ENCODE data around the gene NGEF.

The NGEF gene

DNA sequence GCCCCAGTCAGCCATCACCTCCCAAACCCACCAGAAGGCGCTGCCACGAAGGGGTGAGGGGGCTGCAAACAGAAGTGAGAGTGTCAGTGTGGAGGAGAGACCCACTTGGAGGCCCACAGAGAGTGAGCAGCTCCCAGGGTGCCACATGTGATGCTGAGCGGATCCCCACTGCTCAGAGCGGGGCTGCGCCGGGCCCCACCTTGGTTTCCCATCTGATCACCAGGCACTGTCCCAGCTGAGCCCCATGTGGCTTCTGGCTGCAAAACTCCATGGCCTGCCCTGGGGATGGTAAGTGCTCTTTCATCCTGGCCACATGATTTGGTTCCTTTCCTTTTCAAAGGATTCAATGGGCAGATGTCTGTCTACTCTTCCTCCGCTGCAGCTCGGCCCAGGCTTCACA, 119.2 kb downstream of the NGEF start:
- no peak for DNase-seq (ENCODE audit: low read depth, low spot score)
- H3K4me1 ChIP-seq (ENCODE audit: insufficient read depth, insufficient read length) = peaks cover 17% of the 10 kb centered on the region
- peaks cover 18% of the 10 kb centered on the region for H3K27me3 ChIP-seq (ENCODE audit: insufficient read depth, insufficient read length)
- H3K36me3 ChIP-seq (ENCODE audit: insufficient read depth, insufficient read length, low read length) = no peaks in the 10 kb centered on the region
- no peaks in the 10 kb centered on the region for H3K9me3 ChIP-seq (ENCODE audit: insufficient read depth, low read length)
- no peak overlapping the region for H3K9ac ChIP-seq (ENCODE audit: insufficient read length, low read depth)
- H3K4me3 ChIP-seq (ENCODE audit: insufficient read length, low read depth) = no peak overlapping the region
- TF ChIP-seq SUZ12 (IDR thresholded peaks at IDR 0.05; ENCODE audit: extremely low read depth, insufficient read depth, insufficient read length) (no peak), YY1 (IDR thresholded peaks at IDR 0.05; ENCODE audit: insufficient read depth, insufficient read length) (no peak), ZNF274 (IDR thresholded peaks at IDR 0.05; ENCODE audit: low read depth, low read length) (no peak)

DNA sequence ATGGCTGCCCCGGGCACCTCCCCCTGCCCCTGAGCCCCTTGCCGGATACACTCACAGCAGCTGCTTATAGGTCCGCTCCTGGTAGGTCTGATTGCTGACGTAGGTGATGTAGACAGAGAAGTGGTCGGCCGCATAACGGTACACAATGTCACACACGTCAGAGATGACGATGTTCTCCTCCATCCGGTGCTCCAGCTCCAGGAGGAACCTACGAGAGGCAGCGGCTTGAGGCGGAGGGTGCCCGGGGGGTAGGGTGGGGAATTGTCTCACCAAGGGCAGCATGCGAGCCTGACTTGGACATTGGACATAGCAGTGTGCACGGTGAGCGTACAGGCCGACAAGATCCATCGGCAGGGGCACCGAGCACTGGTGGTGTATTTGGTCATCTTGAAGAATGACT, 120.2 kb downstream of the NGEF start:
- Histone ChIP-seq H3K36me3 (ENCODE audit: insufficient read depth, insufficient read length, low read length) (no peaks in the 10 kb centered on the region), H3K27me3 (ENCODE audit: insufficient read depth, insufficient read length) (peaks cover 8% of the 10 kb centered on the region), H3K9ac (ENCODE audit: insufficient read length, low read depth) (no peak overlapping the region), H3K4me3 (ENCODE audit: insufficient read length, low read depth) (no peak overlapping the region), H3K4me1 (ENCODE audit: insufficient read depth, insufficient read length) (peaks cover 17% of the 10 kb centered on the region), H3K9me3 (ENCODE audit: insufficient read depth, low read length) (no peaks in the 10 kb centered on the region)
- no peak for DNase-seq (ENCODE audit: low read depth, low spot score)
- TF ChIP-seq YY1 (IDR thresholded peaks at IDR 0.05; ENCODE audit: insufficient read depth, insufficient read length) = no peak
- no peak for TF ChIP-seq SUZ12 (IDR thresholded peaks at IDR 0.05; ENCODE audit: extremely low read depth, insufficient read depth, insufficient read length)
- no peak for TF ChIP-seq ZNF274 (IDR thresholded peaks at IDR 0.05; ENCODE audit: low read depth, low read length)

DNA sequence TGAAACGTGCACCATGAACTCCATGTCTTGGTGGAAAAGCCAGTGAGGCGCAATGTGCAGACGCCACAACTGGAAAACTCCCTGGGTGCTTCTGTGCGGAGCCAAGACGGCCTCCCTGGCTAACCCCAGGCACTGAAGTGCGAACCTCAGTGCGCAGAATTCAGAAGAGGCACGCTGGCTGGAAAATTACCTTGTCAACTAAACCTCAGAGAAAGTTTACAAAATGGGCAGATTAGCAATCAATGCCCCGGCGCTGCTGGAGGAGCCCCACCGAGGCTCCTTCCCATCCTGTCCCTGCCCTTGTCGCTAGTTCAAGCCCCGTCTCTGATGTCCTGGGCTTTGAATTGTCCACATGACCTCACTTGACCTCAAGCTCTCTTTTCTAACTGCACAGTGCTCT, 120.8 kb downstream of the NGEF start:
- TF ChIP-seq YY1 (IDR thresholded peaks at IDR 0.05; ENCODE audit: insufficient read depth, insufficient read length) (no peak), SUZ12 (IDR thresholded peaks at IDR 0.05; ENCODE audit: extremely low read depth, insufficient read depth, insufficient read length) (no peak), ZNF274 (IDR thresholded peaks at IDR 0.05; ENCODE audit: low read depth, low read length) (no peak)
- Histone ChIP-seq H3K36me3 (ENCODE audit: insufficient read depth, insufficient read length, low read length) (no peaks in the 10 kb centered on the region), H3K27me3 (ENCODE audit: insufficient read depth, insufficient read length) (peaks cover 2% of the 10 kb centered on the region), H3K9ac (ENCODE audit: insufficient read length, low read depth) (no peak overlapping the region), H3K4me1 (ENCODE audit: insufficient read depth, insufficient read length) (peaks cover 17% of the 10 kb centered on the region), H3K4me3 (ENCODE audit: insufficient read length, low read depth) (no peak overlapping the region), H3K9me3 (ENCODE audit: insufficient read depth, low read length) (no peaks in the 10 kb centered on the region)
- DNase-seq (ENCODE audit: low read depth, low spot score) = no peak

DNA sequence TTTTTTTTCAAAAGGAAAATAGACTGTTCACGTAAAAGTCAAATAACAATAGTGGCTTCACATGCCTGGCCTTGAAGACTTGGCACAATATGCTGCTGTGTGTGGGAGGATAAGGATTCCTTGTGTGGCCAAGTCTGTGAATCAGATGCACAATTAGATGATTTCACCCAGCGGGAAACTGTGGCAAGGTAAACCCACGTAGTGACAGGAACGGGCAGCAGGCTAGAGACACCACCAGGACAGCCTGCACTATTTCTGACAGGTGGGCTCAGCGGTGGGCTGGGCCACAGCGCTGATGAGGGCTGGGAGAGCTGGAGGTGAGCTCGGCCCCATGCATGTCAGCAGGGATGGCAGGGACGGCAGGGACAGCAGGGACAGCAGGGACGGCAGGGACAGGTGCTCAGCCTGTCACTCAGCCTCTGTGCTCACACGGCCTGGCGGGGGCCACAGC, 121.4 kb downstream of the NGEF start:
- Histone ChIP-seq H3K9ac (ENCODE audit: insufficient read length, low read depth) (no peak overlapping the region), H3K9me3 (ENCODE audit: insufficient read depth, low read length) (no peaks in the 10 kb centered on the region), H3K4me3 (ENCODE audit: insufficient read length, low read depth) (no peak overlapping the region), H3K4me1 (ENCODE audit: insufficient read depth, insufficient read length) (peaks cover 17% of the 10 kb centered on the region), H3K27me3 (ENCODE audit: insufficient read depth, insufficient read length) (no peaks in the 10 kb centered on the region), H3K36me3 (ENCODE audit: insufficient read depth, insufficient read length, low read length) (no peaks in the 10 kb centered on the region)
- TF ChIP-seq YY1 (IDR thresholded peaks at IDR 0.05; ENCODE audit: insufficient read depth, insufficient read length) = no peak
- no peak for TF ChIP-seq ZNF274 (IDR thresholded peaks at IDR 0.05; ENCODE audit: low read depth, low read length)
- TF ChIP-seq SUZ12 (IDR thresholded peaks at IDR 0.05; ENCODE audit: extremely low read depth, insufficient read depth, insufficient read length) = no peak
- no peak for DNase-seq (ENCODE audit: low read depth, low spot score)

DNA sequence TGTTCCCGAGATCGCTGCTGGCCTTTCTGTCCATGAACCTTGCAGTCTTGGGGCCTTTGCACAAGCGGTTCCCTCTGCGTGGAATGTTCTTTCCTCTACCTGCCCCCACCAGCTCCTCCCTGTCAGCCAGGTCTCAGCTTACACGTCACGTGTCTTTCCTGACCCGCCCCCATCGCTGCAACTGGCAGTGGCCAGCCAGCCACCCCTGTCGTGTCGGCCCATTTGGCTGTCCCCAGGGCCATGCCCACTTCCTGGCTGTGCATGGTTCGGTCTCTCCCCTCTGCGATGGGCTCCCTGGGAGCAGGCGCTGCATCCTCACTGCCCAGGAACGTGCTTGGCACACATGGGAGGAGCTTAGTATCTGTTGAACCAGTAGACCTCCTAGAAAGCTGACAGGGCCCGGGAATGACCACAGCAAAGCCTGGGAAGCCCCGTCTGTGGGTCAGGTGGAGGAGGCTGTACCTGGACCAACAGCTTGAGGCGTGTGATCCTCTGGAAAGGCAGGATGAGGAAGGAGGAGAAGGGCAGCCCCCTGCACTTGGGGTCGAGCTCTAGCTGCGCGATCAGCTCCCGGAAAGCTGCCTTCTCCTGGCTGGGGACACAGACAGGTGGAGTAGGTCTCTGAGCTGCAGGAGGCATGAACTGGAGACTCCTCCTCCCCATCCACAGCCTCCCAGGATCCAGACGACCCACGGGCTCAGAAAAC, 122.0 kb downstream of the NGEF start:
- TF ChIP-seq ZNF274 (IDR thresholded peaks at IDR 0.05; ENCODE audit: low read depth, low read length) = no peak
- TF ChIP-seq SUZ12 (IDR thresholded peaks at IDR 0.05; ENCODE audit: extremely low read depth, insufficient read depth, insufficient read length) = no peak
- no peak for TF ChIP-seq YY1 (IDR thresholded peaks at IDR 0.05; ENCODE audit: insufficient read depth, insufficient read length)
- H3K27me3 ChIP-seq (ENCODE audit: insufficient read depth, insufficient read length) = no peaks in the 10 kb centered on the region
- H3K9me3 ChIP-seq (ENCODE audit: insufficient read depth, low read length) = no peaks in the 10 kb centered on the region
- no peaks in the 10 kb centered on the region for H3K36me3 ChIP-seq (ENCODE audit: insufficient read depth, insufficient read length, low read length)
- no peak overlapping the region for H3K9ac ChIP-seq (ENCODE audit: insufficient read length, low read depth)
- H3K4me1 ChIP-seq (ENCODE audit: insufficient read depth, insufficient read length) = peaks cover 17% of the 10 kb centered on the region
- DNase-seq (ENCODE audit: low read depth, low spot score) = no peak
- H3K4me3 ChIP-seq (ENCODE audit: insufficient read length, low read depth) = no peak overlapping the region

DNA sequence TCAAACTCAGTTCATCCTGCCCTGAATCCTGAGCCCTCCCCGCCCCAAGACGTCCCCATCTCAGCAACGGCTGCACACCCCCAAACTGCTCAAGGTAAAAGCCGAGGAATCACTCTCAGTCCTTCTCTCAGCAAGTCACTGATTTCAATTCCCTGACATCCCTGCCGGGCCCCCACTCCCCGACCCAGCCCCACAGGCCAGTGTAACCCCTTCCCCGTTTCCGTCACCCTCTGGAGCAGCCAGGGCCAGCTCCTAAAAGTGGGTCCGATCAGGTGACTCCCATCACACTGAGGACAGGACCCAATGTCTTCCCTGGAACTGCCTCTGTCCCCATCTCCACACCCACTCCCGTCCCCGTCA, 122.5 kb downstream of the NGEF start:
- Histone ChIP-seq H3K27me3 (ENCODE audit: insufficient read depth, insufficient read length) (no peaks in the 10 kb centered on the region), H3K9me3 (ENCODE audit: insufficient read depth, low read length) (no peaks in the 10 kb centered on the region), H3K4me3 (ENCODE audit: insufficient read length, low read depth) (no peak overlapping the region), H3K4me1 (ENCODE audit: insufficient read depth, insufficient read length) (peaks cover 17% of the 10 kb centered on the region), H3K9ac (ENCODE audit: insufficient read length, low read depth) (no peak overlapping the region), H3K36me3 (ENCODE audit: insufficient read depth, insufficient read length, low read length) (no peaks in the 10 kb centered on the region)
- TF ChIP-seq YY1 (IDR thresholded peaks at IDR 0.05; ENCODE audit: insufficient read depth, insufficient read length) (no peak), ZNF274 (IDR thresholded peaks at IDR 0.05; ENCODE audit: low read depth, low read length) (no peak), SUZ12 (IDR thresholded peaks at IDR 0.05; ENCODE audit: extremely low read depth, insufficient read depth, insufficient read length) (no peak)
- no peak for DNase-seq (ENCODE audit: low read depth, low spot score)

DNA sequence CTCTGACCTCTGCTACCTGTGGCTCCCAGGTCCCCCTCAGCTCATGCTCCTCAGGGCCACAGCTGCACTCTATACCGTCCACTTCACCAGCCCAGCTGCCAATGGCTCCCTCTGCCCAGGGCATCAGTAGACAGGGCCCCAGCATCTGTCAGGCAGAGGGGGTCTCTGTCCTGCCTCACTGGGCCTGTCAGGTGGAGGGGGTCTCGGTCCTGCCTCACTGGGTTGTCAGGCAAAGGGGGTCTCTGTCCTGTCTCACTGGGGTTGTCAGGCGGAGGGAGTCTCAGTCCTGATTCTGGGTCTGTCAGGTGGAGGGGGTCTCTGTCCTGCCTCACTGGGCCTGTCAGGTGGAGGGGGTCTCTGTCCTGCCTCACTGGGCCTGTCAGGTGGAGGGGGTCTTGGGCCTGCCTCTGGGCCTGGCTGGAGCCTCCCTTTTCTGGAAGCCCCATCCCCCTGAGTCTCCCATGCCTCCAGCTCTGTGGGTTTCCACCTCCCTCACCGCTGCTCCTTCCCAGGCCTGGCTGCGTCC, 123.1 kb downstream of the NGEF start:
- H3K4me3 ChIP-seq (ENCODE audit: insufficient read length, low read depth) = no peak overlapping the region
- H3K9me3 ChIP-seq (ENCODE audit: insufficient read depth, low read length) = no peaks in the 10 kb centered on the region
- H3K9ac ChIP-seq (ENCODE audit: insufficient read length, low read depth) = no peak overlapping the region
- DNase-seq (ENCODE audit: low read depth, low spot score) = no peak
- no peaks in the 10 kb centered on the region for H3K27me3 ChIP-seq (ENCODE audit: insufficient read depth, insufficient read length)
- TF ChIP-seq YY1 (IDR thresholded peaks at IDR 0.05; ENCODE audit: insufficient read depth, insufficient read length) = no peak
- TF ChIP-seq SUZ12 (IDR thresholded peaks at IDR 0.05; ENCODE audit: extremely low read depth, insufficient read depth, insufficient read length) = no peak
- TF ChIP-seq ZNF274 (IDR thresholded peaks at IDR 0.05; ENCODE audit: low read depth, low read length) = no peak
- H3K36me3 ChIP-seq (ENCODE audit: insufficient read depth, insufficient read length, low read length) = no peaks in the 10 kb centered on the region
- H3K4me1 ChIP-seq (ENCODE audit: insufficient read depth, insufficient read length) = peaks cover 17% of the 10 kb centered on the region
